HG02938 (cell line): Measurements from ENCODE around the gene NAALADL2.
"Not testable (repeated sequence)": the region's sequence is repeated elsewhere in the genome, so short reads cannot be mapped to it uniquely, and the experiment has no call there.

Experiments used
- ATAC-seq: cut with Tn5 transposase; IDR thresholded peaks from one replicate; pipeline ENCODE4 v1.9.1; 2021; ENCODE audit warnings: mild to moderate bottlenecking, moderate library complexity; ENCODE audit not compliant: unreplicated experiment

NAALADL2 gene

DNA sequence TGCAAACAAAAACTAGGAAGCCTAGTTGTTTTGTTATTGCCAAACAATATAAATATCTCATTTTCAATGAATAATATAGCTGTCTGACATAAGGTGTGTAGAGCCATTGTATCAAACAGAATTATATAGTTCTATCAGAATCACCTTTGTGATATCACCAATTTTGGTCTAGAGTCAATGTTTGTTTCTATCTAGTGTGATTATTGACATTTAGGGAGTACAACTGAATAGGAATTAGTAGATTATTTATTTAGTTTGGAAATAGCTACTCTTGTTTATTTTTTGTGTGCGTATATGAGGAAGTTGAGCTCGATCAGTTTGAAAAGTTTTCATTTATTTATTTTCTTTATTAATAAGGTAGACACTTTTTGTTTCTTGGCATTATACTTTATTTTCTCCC, 389.7 kb downstream of the NAALADL2 start:
- no peak for ATAC-seq

- no peak for ATAC-seq
Measured at GRCh38 chr3:175255698-175256097, 396.6 kb downstream of the NAALADL2 start.

DNA sequence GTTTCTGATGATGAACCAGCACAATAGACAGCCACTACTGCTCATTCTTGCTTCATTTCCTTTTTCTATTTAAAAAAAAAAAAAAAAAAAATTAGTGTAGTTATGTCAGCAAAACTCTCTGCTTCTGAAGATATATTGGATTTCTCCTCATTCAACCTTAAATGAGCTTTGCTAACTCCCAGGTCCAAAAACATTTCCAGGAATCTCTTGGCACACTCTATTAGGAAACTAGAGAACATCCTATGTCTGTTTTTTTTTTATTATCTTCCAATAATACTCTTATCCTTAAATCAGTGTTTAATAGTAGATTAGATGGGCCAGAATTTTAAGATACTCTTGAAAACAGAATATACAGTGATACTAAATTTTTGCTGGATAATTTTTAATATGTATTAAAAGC, 398.0 kb downstream of the NAALADL2 start:
- no peak for ATAC-seq

DNA sequence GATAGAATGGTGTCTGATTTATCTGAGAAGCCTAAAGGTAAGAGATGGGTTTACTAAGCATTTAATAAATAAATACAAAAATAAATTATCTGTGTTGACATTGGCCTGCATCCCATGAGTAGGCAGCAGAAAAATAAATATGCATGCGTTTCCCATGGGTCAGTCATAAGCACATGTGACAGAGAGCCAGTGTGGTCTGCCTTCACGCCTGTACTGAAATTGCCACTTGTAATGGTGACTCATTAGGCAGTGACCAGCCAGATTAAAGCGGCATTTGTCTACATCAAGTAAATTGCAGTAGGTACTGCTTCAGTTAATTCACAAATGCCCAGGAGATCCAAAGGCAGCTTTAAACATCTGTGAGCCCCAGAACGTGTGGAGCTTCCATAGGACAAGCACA, 399.6 kb downstream of the NAALADL2 start:
- no peak for ATAC-seq

DNA sequence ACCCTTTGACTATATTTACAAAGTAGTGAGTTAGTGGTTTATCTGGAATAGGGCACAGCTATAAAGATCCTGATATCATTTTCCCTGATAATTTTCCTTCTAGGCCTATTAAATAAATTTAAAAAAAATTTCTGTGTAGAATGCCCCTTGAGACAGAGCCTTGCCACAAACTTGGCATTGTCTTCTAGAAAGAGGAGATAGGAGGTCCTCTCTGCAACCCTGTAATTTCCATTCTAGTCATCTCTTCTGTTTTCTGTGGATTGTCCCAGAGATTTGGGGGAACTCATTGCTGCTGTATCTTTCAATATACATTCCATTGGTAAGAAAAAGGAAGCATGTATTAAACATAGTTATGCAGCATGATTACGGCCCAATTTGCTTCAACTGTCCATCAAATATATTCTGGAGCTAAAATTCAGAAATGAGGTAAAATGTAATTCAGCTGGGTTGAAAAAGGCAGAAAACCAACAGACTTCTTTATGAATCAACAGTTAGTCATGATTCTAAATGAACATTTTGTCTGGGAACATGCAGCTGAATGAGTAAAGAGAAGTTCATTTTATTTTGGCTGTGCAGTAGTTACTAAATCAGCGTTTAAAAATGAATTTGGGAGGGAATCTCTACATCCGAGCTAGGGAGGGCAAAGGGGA, 401.1 kb downstream of the NAALADL2 start:
- no peak for ATAC-seq

DNA sequence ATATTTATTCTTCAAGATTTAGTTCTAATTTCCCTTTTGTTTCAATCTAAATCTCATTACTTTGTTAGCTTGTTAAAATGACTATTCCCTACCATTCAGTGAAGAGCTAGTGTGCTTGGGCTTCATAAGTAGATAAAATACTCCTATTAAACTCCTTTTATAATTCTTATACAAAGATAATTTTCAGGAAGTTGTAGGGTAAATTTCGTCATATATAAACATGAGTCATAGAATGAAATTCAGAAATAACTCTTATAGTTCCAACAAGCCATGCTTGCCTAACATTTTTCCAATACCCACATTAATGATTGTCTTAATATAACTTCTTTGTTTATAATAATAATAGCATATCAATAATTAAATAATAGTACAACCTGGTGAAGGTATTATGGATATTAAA, 407.3 kb downstream of the NAALADL2 start:
- ATAC-seq, result no peak

DNA sequence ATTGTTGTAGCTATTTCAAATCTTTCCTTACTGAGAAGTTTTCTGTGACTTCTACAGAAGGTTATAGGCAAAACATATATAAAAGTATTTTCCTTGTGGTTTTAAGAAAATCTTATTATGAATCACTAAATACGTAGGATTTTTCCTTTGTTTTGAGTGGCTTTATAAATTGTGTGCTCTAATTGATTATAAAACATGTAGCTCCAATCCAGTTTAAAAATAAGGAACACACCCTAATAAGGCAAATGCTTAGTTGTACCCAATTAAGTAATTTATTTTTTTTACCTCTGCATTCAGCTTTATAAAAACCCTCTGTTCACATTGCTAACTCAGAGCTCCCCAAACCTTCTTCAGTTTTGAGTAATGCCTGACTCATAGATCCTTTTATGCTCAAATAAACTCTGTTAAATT, 408.0 kb downstream of the NAALADL2 start:
- no peak for ATAC-seq

DNA sequence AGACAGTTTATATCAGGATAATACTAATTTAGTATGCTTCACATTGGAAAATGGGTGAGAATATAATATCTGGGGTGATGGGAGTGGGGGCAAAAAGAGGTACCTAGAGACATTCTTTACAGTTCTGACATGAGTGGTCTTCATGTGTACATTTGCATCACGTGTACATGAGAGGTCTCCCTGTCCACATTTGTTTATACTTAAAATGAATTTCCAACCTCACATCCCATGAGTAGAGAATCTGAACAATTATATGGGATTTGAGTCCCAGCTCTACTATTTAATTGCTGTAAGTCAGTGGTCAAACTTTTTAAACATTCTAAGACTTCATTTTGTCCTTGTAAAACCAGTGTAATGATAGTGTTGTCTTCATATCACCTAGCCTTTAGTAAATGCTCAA, 408.4 kb downstream of the NAALADL2 start:
- ATAC-seq, result no peak

DNA sequence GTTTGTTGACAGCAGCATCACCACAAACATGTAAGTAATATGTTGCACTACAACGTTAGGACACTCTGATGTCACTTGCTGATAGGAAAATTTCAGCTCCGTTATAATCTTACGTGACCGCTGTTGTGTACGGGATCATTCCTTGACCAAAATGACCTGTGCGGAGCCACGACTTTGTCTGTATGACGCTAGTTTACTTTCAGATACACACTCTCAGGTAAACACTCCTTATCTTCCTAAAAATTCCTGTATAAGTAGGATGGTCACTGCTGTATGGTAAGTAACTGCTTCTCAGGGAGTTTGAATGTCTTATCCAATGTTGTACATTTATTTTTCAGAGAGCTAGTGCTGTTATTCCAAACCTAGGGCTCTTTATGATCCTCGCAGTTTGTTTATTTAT, 410.3 kb downstream of the NAALADL2 start:
- ATAC-seq, result no peak

GRCh38 chr3:175270198-175270837, 411.2 kb downstream of the NAALADL2 start:
- no peak for ATAC-seq

- no peak for ATAC-seq
Measured at GRCh38 chr3:175270866-175271265, 411.7 kb downstream of the NAALADL2 start.

- ATAC-seq, result not testable (repeated sequence)
Measured at GRCh38 chr3:175271465-175271864, 412.3 kb downstream of the NAALADL2 start.

- no peak for ATAC-seq
Measured at GRCh38 chr3:175272392-175272791, 413.3 kb downstream of the NAALADL2 start.

DNA sequence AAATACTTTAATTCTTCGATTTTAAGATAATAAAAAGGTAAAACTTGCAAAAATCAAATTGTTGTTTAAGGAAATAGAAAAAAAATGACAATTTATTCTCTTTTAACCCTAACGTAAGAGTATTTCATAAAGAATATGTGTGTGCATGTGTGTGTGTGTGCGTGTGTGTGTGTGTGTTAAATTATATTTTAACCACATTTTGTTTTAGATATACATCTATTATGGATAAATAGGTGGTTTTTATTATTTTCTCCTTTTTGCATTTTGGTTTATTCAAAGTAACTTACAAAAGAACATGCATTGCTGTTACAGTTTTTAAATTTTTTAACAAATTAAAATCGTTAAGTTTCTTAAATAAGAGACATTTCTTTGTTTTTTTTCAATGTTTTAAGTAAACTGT, 414.4 kb downstream of the NAALADL2 start:
- no peak for ATAC-seq

- no peak for ATAC-seq
Measured at GRCh38 chr3:175274056-175274455, 414.9 kb downstream of the NAALADL2 start.

DNA sequence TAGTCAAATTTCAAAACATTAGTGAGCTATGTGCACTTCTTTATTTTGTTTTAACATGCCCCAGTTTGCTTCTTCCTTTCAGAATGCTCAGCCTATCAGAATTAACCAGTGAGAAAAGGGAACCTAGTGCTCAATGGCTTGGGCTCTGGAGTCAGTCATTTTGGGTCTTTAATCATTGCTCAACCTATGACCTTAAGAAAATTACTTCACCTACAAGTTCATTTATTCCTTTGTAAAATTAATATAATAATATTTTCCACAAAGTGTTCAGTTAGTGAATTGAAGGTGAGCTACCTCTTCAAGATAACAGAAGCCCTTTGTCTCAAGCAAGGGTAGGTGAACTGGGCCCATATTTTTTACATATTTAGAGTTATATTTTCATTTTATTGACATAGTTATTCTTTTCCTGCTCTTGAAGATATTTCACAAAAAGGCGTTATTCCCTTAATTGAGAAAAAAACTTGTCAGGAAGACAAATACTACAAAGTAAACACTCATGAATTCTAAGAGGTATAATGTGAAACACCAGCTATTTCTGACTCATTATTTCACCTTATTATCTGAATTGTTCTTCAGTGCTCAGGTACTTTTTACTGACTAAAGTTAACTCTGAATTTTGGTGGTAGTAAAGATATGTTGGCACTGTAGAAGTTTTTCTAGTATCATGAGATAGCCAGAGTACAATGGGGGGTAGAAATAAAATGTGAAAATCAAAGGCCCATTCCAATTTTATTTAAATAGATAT, 415.5 kb downstream of the NAALADL2 start:
- ATAC-seq, result no peak

- no peak for ATAC-seq
Measured at GRCh38 chr3:175278680-175279079, 419.5 kb downstream of the NAALADL2 start.

GRCh38 chr3:175279457-175279856, 420.3 kb downstream of the NAALADL2 start:
- no peak for ATAC-seq

DNA sequence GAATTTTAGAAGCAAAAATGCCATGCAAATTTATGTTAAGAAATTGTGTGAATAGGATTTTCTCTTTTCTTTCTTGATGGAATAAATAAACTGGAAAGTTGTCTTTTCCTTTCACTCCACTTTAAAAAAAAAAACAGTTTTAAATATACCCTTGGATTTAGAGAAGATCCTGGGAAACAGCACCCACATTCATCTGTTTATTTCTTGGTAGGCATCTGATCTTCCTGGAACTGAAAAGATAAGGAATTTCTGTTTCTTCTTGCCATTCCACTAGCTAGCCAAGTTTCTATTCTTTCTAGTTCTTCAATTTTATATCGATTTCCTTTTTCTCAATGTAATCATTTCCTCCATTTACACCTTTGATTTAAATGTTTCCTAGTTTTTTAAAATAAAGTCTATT, 420.8 kb downstream of the NAALADL2 start:
- ATAC-seq, result no peak

DNA sequence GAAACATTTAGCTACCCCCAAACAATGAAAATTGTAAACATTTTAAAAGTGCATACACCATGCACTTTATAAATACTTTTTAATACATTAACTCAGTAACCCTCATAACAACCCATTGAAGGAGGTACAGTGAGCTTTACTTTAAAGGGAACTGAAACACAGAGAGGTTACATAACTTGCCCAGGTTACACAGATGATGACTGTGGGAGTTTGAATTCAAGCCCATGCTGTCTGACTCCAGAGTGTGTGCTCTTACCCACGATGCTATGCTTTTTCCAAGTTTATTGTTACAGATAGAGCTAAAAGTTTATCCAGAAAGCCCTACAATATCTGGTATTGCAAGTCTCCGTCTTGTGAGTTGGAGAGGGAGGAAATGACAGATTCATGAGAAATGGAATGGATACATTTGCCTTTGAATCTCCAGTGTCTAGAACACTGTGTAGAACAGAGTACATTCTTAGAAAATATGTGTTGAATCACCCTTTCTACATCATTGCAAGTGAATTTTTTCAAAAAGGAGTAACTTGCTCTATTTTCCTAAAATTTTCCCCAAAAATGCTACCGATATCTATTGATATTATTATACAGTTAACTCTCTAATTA, 428.3 kb downstream of the NAALADL2 start:
- peak; percentile 58 for ATAC-seq

DNA sequence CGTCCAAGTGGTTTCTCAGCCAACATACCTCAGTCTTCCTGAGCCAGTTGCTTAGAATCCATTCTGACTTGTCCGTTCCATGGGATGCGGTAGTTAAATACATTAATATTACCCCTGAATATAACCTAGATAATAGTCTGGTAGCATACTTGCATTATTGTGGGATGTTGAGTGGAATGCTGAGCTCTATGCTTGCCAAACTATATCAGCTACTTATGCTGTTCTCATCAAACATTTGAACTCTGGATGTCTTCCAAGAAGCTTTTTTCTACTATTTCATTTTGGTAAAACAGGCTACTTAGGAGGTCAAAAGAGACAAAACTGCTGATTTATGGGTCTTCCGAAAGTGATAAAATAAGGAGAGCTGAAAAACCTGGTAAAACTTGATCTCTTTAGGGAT, 429.5 kb downstream of the NAALADL2 start:
- ATAC-seq, result no peak

- no peak for ATAC-seq
Measured at GRCh38 chr3:175294793-175295192, 435.7 kb downstream of the NAALADL2 start.
